GM19351 (cell line): ENCODE data around the gene AURKAIP1.
"Not testable (repeated sequence)": the region's sequence is repeated elsewhere in the genome, so short reads cannot be mapped to it uniquely, and the experiment has no call there.

Source experiments
- ATAC-seq: cut with Tn5 transposase; IDR thresholded peaks from one replicate; pipeline ENCODE4 v1.9.1; 2021; ENCODE audit warnings: mild to moderate bottlenecking, moderate library complexity; ENCODE audit not compliant: unreplicated experiment

The AURKAIP1 gene

DNA sequence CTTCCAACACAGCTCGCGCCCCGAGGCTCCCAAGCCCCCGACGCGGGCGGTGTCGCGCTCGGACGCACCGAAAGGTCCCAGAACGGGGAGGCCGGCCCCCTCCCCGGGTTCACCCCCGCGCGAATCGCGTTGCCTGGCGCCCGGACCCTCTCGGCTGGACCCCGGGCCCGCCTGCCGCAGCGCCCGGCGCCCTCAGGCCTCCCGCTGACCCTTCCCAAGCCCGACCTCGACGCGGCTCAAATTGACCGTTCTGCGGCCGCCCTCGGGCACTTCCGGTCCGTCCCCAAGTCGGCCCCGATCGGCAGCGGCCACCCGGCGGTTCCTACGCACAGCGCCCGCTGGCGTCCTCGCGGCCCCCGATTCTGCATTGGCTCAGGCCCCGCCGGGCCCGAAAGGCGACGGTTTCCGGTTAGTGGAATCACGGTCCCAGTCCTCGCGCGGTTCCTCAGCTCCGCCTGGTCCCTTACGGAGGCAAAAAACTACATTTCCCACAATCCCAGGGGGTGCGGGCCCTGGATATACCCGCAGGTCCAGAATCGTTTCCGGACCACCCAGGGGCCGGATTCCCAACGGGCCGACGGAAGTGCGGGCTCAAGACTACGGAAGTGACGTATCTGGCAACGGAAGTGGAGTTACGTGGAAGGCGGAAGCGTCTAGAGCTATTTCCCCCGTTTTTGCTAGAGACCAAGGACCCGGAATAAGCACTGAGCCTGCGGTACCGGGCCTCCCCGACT is at the start of gene AURKAIP1:
TSS of gene AURKAIP1 (minus strand) at position 279 of the 734 bp plus-strand sequence. CDS start 451 bp downstream, outside the sequence.
- ATAC-seq = peak; percentile 83

DNA sequence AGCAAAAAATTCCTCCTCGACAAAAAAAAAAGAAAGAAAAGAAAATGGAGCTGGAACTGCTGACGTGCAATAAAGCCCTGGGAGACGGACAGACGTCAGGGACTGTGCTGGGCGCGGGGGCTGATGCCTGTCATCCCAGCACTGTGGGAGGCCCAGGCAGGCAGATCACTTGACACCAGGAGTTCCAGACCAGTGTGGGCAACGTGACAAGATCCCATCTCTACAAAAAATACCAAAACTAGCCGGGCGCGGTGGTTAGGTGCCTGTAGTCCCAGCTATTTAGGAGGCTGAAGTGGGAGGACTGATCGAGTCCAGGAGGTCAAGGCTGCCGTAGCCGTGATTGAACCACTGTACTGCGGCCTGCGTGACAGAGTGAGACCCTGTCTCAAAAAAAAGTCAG is 49.7 kb upstream of the AURKAIP1 start:
- no peak for ATAC-seq

DNA sequence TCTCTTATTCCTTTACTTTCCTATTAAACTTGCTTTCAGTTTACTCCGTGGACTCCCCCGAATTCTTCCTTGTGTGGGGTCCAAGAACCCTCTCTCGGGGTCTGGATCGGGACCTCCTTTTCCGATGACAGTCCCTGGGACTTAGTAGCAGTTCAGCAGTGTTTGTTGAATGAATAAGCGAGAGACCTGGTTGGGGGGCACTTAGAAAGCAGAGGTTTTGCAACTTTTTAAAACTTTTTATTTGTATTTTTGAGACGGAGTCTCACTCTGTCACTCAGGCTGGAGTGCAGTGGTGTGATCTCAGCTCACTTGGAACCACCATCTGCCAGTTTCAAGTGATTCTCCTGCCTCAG is 48.2 kb upstream of the AURKAIP1 start:
- no peak for ATAC-seq

DNA sequence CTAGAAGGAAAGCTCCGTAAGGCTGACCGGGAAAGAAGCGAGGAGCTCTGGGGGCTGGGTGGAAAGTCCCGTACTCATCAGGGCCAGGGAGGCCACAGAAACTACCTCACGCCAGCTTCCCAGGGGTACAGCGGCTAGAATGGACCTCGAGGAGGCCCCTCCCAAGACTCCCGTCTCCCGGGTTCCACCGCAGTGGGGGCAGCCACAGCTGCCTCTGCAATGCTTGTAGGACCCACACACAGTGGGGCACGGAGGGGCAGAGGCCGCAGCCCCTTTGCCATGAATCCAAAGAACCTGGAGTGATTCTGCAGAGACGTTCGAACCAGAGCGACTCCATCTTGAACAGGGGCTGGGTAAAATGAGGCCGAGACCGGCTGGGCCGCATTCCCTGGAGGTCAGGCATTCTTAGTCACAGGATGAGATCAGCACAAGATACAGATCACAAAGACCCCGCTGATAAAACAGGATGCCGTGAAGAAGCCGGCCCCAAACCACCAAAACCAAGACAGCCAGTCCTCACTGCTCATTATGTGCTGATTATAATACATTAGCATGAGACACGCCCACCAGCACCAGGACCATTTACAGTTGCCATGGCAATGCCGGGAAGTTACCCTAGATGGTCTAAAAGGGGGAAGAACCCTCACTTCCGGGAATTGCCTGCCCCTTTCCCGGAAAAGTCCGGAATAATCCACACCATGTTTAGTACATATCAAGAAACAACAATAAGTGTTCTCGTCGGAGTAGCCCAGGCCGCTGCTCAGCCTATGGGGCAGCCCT is 47.6 kb upstream of the AURKAIP1 start:
- no peak for ATAC-seq

DNA sequence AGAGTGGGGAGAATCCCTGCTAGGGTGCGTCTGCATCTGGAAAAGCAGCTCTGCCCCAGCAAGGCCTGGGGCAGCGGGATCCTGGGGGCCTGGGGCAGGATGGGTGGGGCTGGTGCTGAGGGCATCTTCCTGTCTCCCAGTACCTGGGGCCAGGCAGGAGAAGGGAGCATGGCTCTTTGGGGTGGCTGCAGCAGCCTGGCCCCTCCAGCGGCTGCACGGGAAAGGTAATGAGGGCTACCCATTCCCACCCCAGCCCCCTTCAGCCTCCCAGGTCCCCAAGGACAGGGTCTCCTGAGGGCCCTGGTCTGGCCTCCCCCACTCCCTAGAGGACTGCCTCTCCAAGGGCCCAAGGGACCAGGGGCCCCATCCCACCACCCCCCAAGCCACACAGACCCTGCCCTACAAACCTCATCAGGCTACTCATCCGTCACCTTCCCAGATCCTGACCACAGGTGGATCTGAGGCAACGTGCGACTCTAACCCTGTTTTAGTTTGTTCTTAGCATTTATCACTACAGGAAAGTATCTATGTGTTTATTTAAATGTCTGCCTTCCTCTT is 47.0 kb upstream of the AURKAIP1 start:
- ATAC-seq = no peak

DNA sequence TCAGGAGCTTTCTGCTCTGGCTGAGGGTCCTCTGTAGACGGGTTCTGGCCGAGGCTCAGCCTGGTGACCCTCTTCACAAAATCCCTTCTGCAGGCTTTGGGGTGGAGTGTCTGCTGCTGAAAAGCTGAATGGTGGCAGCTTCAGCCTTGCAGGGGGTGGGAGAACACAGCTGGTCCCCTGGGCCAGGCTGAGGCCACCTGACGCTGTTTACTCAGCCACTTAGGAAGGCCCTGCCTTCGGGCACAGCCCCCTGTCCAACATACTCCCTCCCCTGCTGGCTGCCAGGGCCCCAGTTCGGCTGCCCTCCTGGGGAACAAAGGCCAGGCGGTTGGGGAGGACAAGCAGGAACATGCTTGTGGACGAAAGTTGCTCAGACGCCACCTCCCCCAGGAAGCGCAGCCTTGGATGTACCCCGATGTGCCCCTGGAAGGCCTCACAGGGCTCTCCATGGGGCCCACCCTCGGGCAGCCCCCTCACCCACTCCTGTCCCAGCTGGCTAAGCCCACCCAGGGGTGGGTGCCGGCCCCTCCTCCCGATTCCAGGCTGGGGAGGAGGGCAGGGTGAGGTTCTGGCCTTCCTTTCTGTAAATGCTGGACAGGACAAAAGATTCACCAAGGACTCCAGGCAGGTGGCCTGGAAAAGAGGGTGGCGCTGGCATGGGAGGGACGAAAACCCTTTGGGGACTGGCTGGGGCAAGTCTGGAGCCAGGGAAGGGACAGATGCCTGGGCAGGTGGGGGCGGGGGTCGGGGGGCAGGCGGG is 46.3 kb upstream of the AURKAIP1 start, which contains the start of gene ANKRD65:
TSS of gene ANKRD65 (minus strand) at position 130 of the 760 bp plus-strand sequence. CDS start 271 bp downstream, outside the sequence.
- ATAC-seq = no peak

DNA sequence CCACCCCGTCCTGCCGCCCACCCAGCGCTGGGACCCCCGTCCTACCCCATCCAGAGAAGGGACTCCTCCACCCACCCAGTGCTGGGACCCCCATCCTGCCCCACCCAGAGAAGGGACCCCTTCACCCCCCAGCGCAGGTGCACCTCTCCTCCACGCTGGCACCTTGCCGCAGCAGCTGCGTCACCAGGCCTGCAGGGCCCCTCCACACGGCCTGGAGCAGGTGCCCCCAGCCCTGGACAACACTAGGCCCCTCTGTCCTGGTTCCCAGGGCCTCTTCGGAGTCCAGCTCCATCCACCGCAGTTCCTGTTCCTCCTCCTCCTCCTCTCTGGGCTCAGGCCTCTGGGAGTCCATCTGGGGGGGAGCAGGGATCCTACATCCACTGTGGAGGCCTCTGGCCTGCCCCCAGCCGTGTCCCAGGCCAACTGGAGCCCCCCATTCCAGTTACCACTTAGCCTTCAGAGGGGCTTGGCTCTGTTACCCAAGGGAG is 45.7 kb upstream of the AURKAIP1 start:
- no peak for ATAC-seq

DNA sequence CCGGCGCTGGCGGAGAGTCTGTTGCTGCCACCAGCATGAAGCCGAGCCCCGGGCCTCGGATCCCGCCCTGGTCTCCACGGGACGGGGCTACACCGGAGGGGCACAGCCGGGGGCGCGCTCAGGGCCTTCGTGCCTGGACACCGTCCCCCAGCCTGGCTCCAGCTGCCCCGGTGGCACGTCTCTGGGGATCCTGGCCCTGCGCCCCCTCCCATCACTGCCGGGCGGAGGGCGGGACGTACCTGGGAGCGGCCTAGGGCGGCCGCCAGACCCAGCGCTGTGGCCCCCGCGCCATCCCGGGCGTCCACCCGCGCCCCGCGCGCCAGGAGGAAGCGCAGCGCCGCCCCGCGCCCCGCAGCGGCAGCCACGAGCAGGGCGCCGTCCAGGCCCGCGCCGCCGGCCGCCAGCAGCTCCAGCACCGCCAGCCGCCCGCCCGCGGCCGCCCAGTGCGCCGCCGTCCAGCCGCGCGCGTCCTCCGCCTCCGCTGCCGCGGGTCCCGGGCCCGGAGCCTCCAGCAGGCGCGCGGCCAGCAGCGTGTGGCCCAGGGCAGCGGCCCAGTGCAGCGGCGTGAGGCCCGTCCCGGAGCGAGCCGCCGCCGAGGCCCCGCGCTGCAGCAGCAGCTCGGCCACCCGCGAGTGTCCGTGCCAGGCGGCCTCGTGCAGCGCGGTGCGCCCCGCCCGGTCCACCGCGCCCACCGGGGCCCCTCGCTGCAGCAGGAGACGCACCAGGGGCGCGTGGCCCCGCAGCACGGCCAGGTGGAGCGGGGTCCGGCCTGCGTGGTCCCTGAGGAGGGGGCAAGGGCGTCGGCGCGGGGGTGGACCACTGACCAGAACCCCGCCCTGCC is 45.0 kb upstream of the AURKAIP1 start:
- no peak for ATAC-seq

DNA sequence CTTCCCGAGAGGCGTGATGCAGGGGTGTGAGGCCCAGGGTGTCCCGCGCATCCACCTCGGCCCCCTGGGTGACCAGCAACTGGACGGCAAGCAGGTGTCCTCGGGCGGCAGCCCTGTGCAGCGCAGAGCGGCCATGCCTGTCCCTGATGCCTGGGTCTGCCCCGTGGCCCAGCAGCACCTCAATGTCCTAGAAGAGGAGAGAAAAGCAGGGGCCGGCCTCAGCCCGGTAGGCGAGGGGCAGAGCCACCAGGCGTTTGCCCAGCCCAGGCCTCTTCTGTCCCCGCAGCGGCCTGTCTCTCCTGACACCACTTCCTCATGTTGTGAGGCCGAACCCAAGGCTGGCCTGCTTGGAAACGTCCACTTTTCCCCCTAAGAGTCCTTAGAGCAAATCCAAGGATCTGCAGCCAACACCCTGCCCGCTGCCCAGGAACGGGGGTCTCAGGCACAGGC is 44.4 kb upstream of the AURKAIP1 start:
- no peak for ATAC-seq

DNA sequence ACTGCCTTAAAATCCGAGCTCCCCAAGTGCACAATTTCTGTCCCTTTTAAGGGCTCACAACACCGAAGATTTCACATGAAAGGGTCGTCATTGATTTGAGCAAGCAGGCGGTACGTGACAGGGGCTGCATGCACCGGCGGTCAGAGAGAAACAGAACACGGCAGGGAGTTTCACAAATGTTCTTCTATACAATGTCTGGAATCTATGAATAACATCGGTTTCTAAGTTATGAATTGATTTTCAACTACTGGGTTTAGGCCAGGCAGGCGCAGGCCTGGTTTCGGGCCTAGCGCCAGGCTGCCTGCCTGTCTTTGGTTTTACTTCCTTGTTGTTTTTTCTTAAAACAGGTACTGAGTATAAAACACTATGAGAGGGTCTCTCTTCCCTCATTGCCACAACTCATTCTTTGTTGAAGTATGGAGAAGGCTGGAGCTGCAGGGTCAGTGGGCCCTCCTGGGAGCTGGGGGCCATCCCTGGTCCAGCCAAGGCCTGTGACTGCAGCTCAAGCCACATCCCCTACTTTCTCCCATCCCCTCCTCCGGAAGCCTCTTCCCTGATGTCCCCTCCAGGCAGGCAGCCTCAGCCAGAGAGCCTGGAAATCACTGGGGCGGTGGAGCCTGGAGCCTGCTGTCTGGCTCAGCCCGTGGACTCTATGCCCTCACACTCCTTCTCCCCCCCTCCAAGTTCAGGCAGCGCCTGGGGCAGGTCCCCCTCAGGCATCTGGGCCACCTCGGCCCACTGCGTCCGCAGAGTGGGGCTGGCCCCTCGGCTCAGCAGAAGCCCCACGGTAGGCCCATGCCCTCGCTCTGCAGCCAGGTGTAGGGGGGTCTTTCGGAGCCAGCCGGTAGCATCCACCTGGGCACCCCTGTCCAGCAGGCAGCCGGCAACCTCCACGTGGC is 43.7 kb upstream of the AURKAIP1 start:
- ATAC-seq = no peak

DNA sequence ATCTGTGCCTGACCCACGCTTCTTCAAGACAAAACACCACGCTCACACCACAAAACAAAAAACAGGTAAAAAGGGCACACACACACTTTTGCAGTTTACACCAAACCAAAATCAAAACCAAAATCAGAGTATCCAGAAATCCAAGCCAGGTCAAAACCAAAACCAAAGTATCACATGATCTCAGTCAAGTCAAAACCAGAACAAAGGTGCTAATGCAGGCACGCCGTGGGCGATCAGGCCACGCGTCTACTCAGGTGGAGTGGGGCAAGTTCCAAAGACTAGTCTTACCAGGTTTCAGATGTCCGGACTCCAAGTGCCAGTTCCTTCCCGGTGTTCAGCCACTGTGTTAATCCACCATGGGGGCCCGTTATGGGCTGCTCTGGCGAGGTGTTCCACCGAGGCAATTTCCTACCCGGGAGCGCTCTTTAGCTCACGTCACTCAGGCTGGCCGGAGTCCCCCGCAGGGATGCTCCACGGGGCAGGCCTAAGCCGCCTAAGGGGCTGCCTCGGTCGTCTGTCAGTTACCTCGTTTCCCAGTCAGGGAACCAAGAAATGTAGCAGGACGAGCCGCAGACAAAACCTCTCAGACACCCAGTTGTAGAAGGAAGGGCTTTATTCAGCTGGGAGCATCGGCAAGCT is 42.9 kb upstream of the AURKAIP1 start:
- not testable (repeated sequence) for ATAC-seq

DNA sequence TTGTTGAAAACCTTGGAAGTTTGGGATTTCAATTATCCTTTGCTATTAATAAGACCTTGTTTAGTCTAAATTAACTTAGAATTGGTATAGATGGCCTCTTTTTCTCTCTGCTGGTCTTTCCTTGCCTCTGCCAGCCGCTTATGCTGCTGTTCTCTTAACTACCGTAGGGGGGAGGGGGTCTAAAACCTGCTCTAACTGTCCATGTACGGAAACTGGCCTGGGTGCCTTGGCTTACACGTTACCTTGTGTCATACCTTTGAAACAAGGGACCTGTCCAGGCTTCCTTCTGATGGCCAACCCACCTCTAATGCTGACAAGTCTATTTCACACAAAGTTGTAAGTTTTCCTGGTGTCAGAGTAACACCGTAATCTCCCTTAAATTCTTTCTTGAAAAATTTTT is 42.4 kb upstream of the AURKAIP1 start:
- not testable (repeated sequence) for ATAC-seq

DNA sequence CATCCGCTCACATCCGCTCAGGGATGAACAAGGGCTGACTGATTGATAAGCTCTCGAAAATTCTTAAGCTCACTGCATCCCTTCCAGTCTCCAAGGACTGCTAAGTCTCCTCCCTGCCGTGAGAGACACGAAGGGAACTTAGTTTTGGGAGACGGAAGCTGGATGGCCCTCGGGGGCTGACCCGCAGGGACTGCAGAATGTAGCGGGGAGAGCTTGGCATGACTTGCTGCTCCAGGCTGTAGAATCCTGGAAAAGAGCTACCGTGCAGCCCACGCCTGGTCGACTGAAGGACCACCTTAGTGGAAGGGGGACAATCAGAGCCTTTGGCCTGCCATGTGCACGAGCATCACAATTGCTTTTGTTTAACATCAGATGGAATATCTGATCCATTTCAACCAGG is 40.7 kb upstream of the AURKAIP1 start:
- ATAC-seq = no peak

DNA sequence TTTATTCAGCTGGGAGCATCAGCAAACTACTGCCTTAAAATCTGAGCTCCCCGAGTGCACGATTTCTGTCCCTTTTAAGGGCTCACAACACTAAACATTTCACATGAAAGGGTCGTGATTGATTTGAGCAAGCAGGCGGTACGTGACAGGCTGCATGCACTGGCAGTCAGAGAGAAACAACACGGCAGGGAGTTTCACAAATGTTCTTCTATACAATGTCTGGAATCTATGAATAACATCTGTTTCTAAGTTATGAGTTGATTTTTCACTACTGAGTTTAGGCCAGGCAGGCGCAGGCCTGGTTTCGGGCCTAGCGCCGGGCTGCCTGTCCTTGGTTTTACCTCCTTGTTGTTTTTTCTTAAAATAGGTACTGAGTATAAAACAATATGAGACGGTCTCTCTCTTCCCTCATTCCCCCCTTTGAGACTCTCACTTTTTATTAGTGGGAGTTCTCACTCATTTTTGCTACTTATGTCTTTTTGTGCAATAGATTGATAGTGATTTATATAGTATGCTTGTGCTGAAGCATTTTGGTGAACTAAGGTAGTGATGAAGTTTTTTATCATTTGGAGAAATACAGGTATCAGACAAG is 37.4 kb upstream of the AURKAIP1 start:
- ATAC-seq = not testable (repeated sequence)

DNA sequence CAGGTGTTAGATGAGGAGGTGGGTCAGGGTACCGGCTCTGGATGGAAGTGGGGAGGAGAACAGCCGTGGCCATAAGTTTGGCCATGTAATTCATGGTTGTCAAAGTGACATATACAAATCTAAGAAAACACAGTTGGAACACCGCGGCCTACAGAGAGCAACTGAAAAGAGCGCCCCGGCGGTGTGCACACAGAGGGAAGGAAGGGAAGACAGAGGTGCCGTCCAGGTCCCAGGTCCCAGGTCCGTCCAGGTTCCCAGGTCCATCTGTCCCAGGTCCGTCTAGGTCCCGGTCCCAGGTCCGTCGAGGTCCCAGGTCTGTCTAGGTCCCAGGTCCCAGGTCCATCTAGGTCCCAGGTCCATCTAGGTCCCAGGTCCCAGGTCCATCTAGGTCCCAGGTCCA is 36.6 kb upstream of the AURKAIP1 start:
- ATAC-seq = no peak

DNA sequence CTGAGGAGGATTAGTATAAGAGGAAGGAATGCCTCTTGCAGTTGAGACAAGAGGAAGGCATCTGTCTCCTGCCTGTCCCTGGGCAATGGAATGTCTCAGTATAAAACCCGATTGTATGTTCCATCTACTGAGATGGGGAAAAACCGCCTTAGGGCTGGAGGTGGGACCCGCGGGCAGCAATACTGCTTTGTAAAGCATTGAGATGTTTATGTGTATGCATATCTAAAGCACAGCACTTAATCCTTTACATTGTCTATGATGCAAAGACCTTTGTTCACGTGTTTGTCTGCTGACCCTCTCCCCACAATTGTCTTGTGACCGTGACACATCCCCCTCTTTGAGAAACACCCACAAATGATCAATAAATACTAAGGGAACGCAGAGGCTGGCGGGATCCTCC is 35.2 kb upstream of the AURKAIP1 start:
- not testable (repeated sequence) for ATAC-seq

DNA sequence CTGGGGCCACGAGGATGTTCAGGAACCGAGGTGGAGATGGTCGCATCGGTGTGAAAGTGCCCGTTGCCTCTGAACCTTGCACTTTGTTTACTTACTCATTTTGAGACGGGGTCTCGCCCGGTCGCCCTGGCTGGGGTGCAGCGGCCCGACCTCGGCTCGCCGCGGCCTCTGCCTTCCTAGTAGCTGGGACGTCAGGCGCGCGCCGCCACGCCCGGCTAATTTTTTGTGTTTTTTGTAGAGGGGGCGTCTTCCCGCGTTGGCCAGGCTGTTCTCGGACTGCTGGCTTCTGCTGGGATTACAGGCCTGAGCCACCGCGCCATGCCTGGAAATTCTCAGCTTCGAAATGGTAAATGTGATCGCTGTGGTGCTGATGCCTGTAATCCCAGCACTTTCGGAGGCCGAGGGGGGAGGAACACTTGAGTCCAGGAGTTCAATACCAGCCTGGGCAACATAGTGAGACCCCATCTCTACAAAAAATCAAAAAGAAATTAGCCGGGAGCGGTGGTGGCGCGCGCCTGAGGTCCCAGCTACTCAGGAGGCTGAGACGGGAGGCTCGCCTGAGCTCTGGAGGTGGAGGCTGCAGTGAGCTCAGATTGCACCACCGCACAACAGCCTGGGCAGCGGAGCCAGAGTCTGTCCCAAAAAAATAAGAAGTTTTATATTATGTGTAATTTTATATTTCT is 32.8 kb upstream of the AURKAIP1 start:
- peak; percentile 33 for ATAC-seq
